SK-N-SH (cell line): ENCODE results near the gene ASIP.

Source experiments
- NRF1 ChIP-seq: IDR thresholded peaks from 2 replicates; pipeline ENCODE4 v1.6.1; 2012; ENCODE audit warnings: low read depth, mild to moderate bottlenecking, low read length
- POLR2AphosphoS5 ChIP-seq: IDR thresholded peaks from 2 replicates; pipeline ENCODE4 v1.6.1; 2012; ENCODE audit warnings: low read depth, low read length

DNA sequence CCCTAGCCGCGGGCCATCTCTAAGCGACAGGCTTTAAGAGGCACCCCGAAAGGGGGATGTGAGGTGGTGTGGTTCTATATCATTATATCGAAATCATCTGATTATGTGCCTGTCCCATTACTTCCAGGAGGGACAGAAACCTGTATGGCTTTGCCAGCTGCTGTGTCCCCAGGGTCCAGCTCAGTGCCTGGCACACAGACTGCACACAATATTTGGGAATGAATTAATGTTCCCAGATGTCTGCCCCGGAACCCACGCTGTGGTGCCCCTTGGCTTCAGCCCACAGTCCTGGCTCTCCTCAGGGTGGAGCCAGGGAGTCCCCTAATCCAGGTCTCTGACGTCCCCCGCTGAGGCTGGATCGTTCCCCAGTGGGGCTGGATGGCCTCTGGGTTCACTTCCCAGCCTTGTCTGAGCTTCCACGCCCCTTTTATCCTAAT, 70.8 kb downstream of the ASIP start:
- no peak for TF ChIP-seq POLR2AphosphoS5
- TF ChIP-seq NRF1: no peak
